ENCODE data around the gene CERS6. TPM values are rescaled to one million over a fixed set of nuclear protein-coding genes. Genes with fewer than 3 reads are reported as not detected.
A peak's percentile ranks its signal among the peaks of the same experiment; 100 is the strongest.

Gene CERS6
- total and polyA plus RNA-seq, 4 donors = 4.3 to 25.8 (median 13.6) TPM

GRCh38 chr2:168773719-168774521, 317.8 kb downstream of the CERS6 start:
- DNase-seq (peak; percentile 25 to 51 (median 46)), ATAC-seq (ENCODE audit: insufficient read depth, low FRiP score) (peak; percentile 81)
- Histone ChIP-seq H3K27me3 (ENCODE audit: control insufficient read depth in 3 of 3, insufficient read depth in 3 of 3, low read length in 2 of 3) (no peaks in the 10 kb centered on the region), H3K4me3 (no peak overlapping the region), H3K4me1 (ENCODE audit: control insufficient read depth in 5 of 5, insufficient read depth in 5 of 5, low read length in 5 of 5) (peaks cover 0 to 9% (median 1%) of the 10 kb centered on the region in 5 donors), H3K36me3 (ENCODE audit: control insufficient read depth in 4 of 4, insufficient read depth in 4 of 4, low read length in 4 of 4) (peaks cover 0 to 5% (median 2%) of the 10 kb centered on the region in 4 donors), H3K9me3 (ENCODE audit: control insufficient read depth in 4 of 4, insufficient read depth in 3 of 4, low read length in 3 of 4) (peaks cover 0 to 2% (median 0%) of the 10 kb centered on the region in 4 donors), H3K9ac (ENCODE audit: insufficient read depth in 1 of 2, low read length in 2 of 2) (no peak overlapping the region), H3K27ac (ENCODE audit: low read depth in 1 of 2, low read length in 1 of 2) (no peak overlapping the region)
- TF ChIP-seq CTCF (IDR thresholded peaks at IDR 0.05; ENCODE audit: control extremely low read depth, extremely low read depth) = peak; percentile 66
- WGBS, 2 donors = 52 to 60% methylated on average over 9 of the region's 9 CpGs

- Histone ChIP-seq H3K27ac (ENCODE audit: low read depth in 1 of 2, low read length in 1 of 2) (no peak overlapping the region), H3K9me3 (ENCODE audit: control insufficient read depth in 4 of 4, insufficient read depth in 3 of 4, low read length in 3 of 4) (peaks cover 0 to 2% (median 0%) of the 10 kb centered on the region in 4 donors), H3K4me1 (ENCODE audit: control insufficient read depth in 5 of 5, insufficient read depth in 5 of 5, low read length in 5 of 5) (peaks cover 0 to 9% (median 2%) of the 10 kb centered on the region in 5 donors), H3K36me3 (ENCODE audit: control insufficient read depth in 4 of 4, insufficient read depth in 4 of 4, low read length in 4 of 4) (no peaks in the 10 kb centered on the region), H3K27me3 (ENCODE audit: control insufficient read depth in 3 of 3, insufficient read depth in 3 of 3, low read length in 2 of 3) (no peaks in the 10 kb centered on the region), H3K9ac (ENCODE audit: insufficient read depth in 1 of 2, low read length in 2 of 2) (no peak overlapping the region), H3K4me3 (no peak overlapping the region)
- 0% methylated on average over 1 of the region's 1 CpG for WGBS, 2 donors
- no peak for TF ChIP-seq CTCF (IDR thresholded peaks at IDR 0.05; ENCODE audit: control extremely low read depth, extremely low read depth)
- DNase-seq (no peak), ATAC-seq (ENCODE audit: insufficient read depth, low FRiP score) (no peak)
Measured at GRCh38 chr2:168775837-168776236, 319.8 kb downstream of the CERS6 start.

GRCh38 chr2:168780669-168781071, 324.6 kb downstream of the CERS6 start:
- Histone ChIP-seq H3K27ac (ENCODE audit: low read depth in 1 of 2, low read length in 1 of 2) (no peak overlapping the region), H3K9ac (ENCODE audit: insufficient read depth in 1 of 2, low read length in 2 of 2) (no peak overlapping the region), H3K27me3 (ENCODE audit: control insufficient read depth in 3 of 3, insufficient read depth in 3 of 3, low read length in 2 of 3) (no peaks in the 10 kb centered on the region), H3K4me3 (no peak overlapping the region), H3K9me3 (ENCODE audit: control insufficient read depth in 4 of 4, insufficient read depth in 3 of 4, low read length in 3 of 4) (peaks cover 0 to 2% (median 0%) of the 10 kb centered on the region in 4 donors), H3K4me1 (ENCODE audit: control insufficient read depth in 5 of 5, insufficient read depth in 5 of 5, low read length in 5 of 5) (peaks cover 0 to 12% (median 1%) of the 10 kb centered on the region in 5 donors), H3K36me3 (ENCODE audit: control insufficient read depth in 4 of 4, insufficient read depth in 4 of 4, low read length in 4 of 4) (no peaks in the 10 kb centered on the region)
- 51 to 65% methylated on average over 1 of the region's 1 CpG for WGBS, 2 donors
- ATAC-seq (ENCODE audit: insufficient read depth, low FRiP score) (no peak), DNase-seq (peak in 2 of 3 donors; percentile 34 to 47)
- no peak for TF ChIP-seq CTCF (IDR thresholded peaks at IDR 0.05; ENCODE audit: control extremely low read depth, extremely low read depth)

Measured in lung (tissue), 12 donors.